SK-N-SH (cell line): ENCODE measurements around the gene ACACB. TPM values are rescaled to one million over a fixed set of nuclear protein-coding genes. Genes with fewer than 3 reads are reported as not detected.

ENCODE experiments used
- CTCF ChIA-PET: fragments of 300-600, 350-600 bp; formaldehyde crosslinking; extraction: SDS; loops from one replicate; lab custom pipeline; 2021; lab: Yijun Ruan, JAX
- POLR2A ChIA-PET: fragments of 350-600 bp; sonication (Branson Sonifier 250); formaldehyde crosslinking; extraction: SDS; loops from one replicate; lab custom pipeline; 2020; ENCODE audit warnings: antibody characterized with exemption, inconsistent platforms; lab: Yijun Ruan, JAX
- DNase-seq: peaks from one replicate; pipeline ENCODE4 v3.0.0; 2012
- H2AFZ ChIP-seq: fragments of 200-600 bp; sonication (generic); 2 replicates; pipeline ENCODE4 v1.8.1; 2016; ENCODE audit warnings: antibody characterized with exemption, mild to moderate bottlenecking, low read depth
- H3F3A ChIP-seq: fragments of 200-600 bp; sonication (generic); replicated peaks from 2 replicates; pipeline ENCODE3; 2016; ENCODE audit warnings: antibody characterized with exemption, mild to moderate bottlenecking; ENCODE audit not compliant: insufficient read depth
- H3K27ac ChIP-seq, 2 experiments: fragments of 200-500 bp in 1 of 2; fragments of 200-600 bp in 1 of 2; sonication (Bioruptor generic) in 1 of 2; sonication (generic), shearing (Covaris generic) in 1 of 2; 2 replicates each; pipeline versions ENCODE4 v1.5.1 to v1.6.1; 2014 to 2016; ENCODE audit warnings: low read depth in 2 of 2, inconsistent platforms in 1 of 2, low read length in 1 of 2, mild to moderate bottlenecking in 1 of 2, mixed read lengths in 1 of 2
- H3K27me3 ChIP-seq: fragments of 200-600 bp; sonication (generic), shearing (Covaris generic); 2 replicates; pipeline ENCODE4 v1.6.1; 2016; ENCODE audit warnings: mixed run types; ENCODE audit not compliant: insufficient read depth
- H3K36me3 ChIP-seq, 2 experiments: fragments of 200-500 bp in 1 of 2; fragments of 200-600 bp in 1 of 2; sonication (Bioruptor generic) in 1 of 2; sonication (generic) in 1 of 2; replicated peaks in 1 of 2; 2 replicates each; pipeline versions ENCODE3 to v1.5.1; 2014 to 2016; ENCODE audit warnings: low read length in 1 of 2, mild to moderate bottlenecking in 1 of 2; ENCODE audit not compliant: insufficient read depth in 2 of 2, control insufficient read depth in 1 of 2
- H3K4me1 ChIP-seq, 2 experiments: fragments of 200-500 bp in 1 of 2; fragments of 200-600 bp in 1 of 2; sonication (Bioruptor generic) in 1 of 2; sonication (generic), shearing (Covaris generic) in 1 of 2; 2 replicates each; pipeline versions ENCODE4 v1.5.1 to v1.6.1; 2014 to 2016; ENCODE audit warnings: low read depth in 1 of 2, low read length in 1 of 2, mixed run types in 1 of 2; ENCODE audit not compliant: insufficient read depth in 2 of 2, control insufficient read depth in 1 of 2
- H3K4me2 ChIP-seq: fragments of 200-600 bp; sonication (generic), shearing (Covaris generic); 2 replicates; pipeline ENCODE4 v1.6.1; 2017; ENCODE audit warnings: mixed run types
- H3K4me3 ChIP-seq, 2 experiments: fragments of 200-500 bp in 1 of 2; fragments of 200-600 bp in 1 of 2; sonication (Bioruptor generic) in 1 of 2; sonication (generic), shearing (Covaris generic) in 1 of 2; 2 replicates each; pipeline versions ENCODE4 v1.5.1 to v1.8.1; 2014 to 2016; ENCODE audit warnings: low read depth in 2 of 2, inconsistent platforms in 1 of 2, low read length in 1 of 2, mild to moderate bottlenecking in 1 of 2, mixed read lengths in 1 of 2, moderate library complexity in 1 of 2
- H3K79me2 ChIP-seq: fragments of 200-600 bp; sonication (generic); 2 replicates; pipeline ENCODE4 v1.8.1; 2017; ENCODE audit warnings: mild to moderate bottlenecking; ENCODE audit not compliant: insufficient read depth
- H3K9ac ChIP-seq: fragments of 200-600 bp; sonication (generic); 2 replicates; pipeline ENCODE4 v1.6.1; 2017; ENCODE audit warnings: mixed run types
- H3K9me2 ChIP-seq: fragments of 200-600 bp; sonication (generic); 2 replicates; pipeline ENCODE4 v1.6.1; 2017; ENCODE audit warnings: mixed run types
- H3K9me3 ChIP-seq: fragments of 200-600 bp; sonication (generic); 2 replicates; pipeline ENCODE4 v1.6.1; 2017; ENCODE audit warnings: mixed run types, mild to moderate bottlenecking, moderate library complexity
- H4K20me1 ChIP-seq: fragments of 200-600 bp; sonication (generic); 2 replicates; pipeline ENCODE4 v1.6.1; 2017; ENCODE audit warnings: mild to moderate bottlenecking, mixed run types; ENCODE audit not compliant: insufficient read depth
- CHD2 ChIP-seq: fragments of 150-350 bp; IDR thresholded peaks from 2 replicates; pipeline ENCODE4 v1.6.1; 2018; ENCODE audit warnings: low read length; ENCODE audit not compliant: partially characterized antibody
- CTCF ChIP-seq: fragments of 200-600 bp; sonication (generic); IDR thresholded peaks from 2 replicates; pipeline ENCODE4 v1.6.1; 2017; ENCODE audit warnings: antibody characterized with exemption, mild to moderate bottlenecking, moderate library complexity
- FOXJ3 ChIP-seq: sonication (generic); formaldehyde crosslinking; IDR thresholded peaks from 2 replicates; pipeline ENCODE4 v1.5.1; 2020; ENCODE audit warnings: mild to moderate bottlenecking, missing genetic modification reagents
- GATA2 ChIP-seq: sonication (generic); formaldehyde crosslinking; IDR thresholded peaks from 2 replicates; pipeline ENCODE4 v1.5.0; 2020; ENCODE audit warnings: mild to moderate bottlenecking, missing genetic modification reagents
- JUND ChIP-seq: IDR thresholded peaks from 2 replicates; pipeline ENCODE4 v1.4.0; 2012
- MAX ChIP-seq: IDR thresholded peaks from 2 replicates; pipeline ENCODE4 v1.4.0; 2012; ENCODE audit warnings: low read depth
- MXI1 ChIP-seq: IDR thresholded peaks from 2 replicates; pipeline ENCODE4 v1.6.1; 2012; ENCODE audit warnings: mild to moderate bottlenecking, low read depth, low read length, improper control_type of control experiment
- PBX3 ChIP-seq: IDR thresholded peaks from 2 replicates; pipeline ENCODE4; 2012
- RCOR1 ChIP-seq: fragments of 150-350 bp; IDR thresholded peaks from 2 replicates; pipeline ENCODE4 v1.6.1; 2017; ENCODE audit warnings: antibody characterized with exemption, low read length
- REST ChIP-seq: IDR thresholded peaks from 2 replicates; pipeline ENCODE4 v1.6.1; 2012; ENCODE audit warnings: mild to moderate bottlenecking, low read depth, low read length, moderate library complexity
- RFX5 ChIP-seq: IDR thresholded peaks from 2 replicates; pipeline ENCODE4 v1.6.1; 2012; ENCODE audit warnings: mild to moderate bottlenecking, improper control_type of control experiment, low read length
- TAF1 ChIP-seq: IDR thresholded peaks from 2 replicates; pipeline ENCODE4 v1.6.1; 2012; ENCODE audit warnings: low read depth, mild to moderate bottlenecking, low read length, moderate library complexity, borderline replicate concordance
- TCF12 ChIP-seq: IDR thresholded peaks from 2 replicates; pipeline ENCODE4 v1.4.0; 2012
- TEAD4 ChIP-seq: IDR thresholded peaks from 2 replicates; pipeline ENCODE4 v1.4.0; 2012; ENCODE audit warnings: mild to moderate bottlenecking, borderline replicate concordance; ENCODE audit not compliant: insufficient read depth
- USF1 ChIP-seq: IDR thresholded peaks from 2 replicates; pipeline ENCODE4 v1.4.0; 2012; ENCODE audit warnings: low read depth, borderline replicate concordance
- WGBS: methylation state at CpG from one replicate; pipeline ENCODE4 v1.1.6; 2017; ENCODE audit warnings: low lambda C conversion rate; 5-methylcytosine and 5-hydroxymethylcytosine counted together
- polyA plus RNA-seq, 3 experiments: library from polyadenylated mRNA; depleted of rRNA; stranded (reverse); fragments of >200 nt; gene quantifications; 2 replicates each; pipeline ENCODE4 v1.2.3, GENCODE V29; 2012

Gene ACACB
- polyA plus RNA-seq, 1 of the 3 experiments (the other 2 are of a cell fraction), result 6.1 TPM

- no peaks in the 10 kb centered on the region; a peak in 1 of 4 replicates for H3K4me1 ChIP-seq
- peak; percentile 30 for DNase-seq
- H2AFZ ChIP-seq, result no peak overlapping the region
- ChIA-PET CTCF (interaction anchor here (0.6 to 0.7 kb wide), 2 partner anchors 172 to 304 kb away, joined by 3 to 5 read pairs; no protein-coding TSS in a partner anchor), POLR2A (no interaction called here)
- H3K4me2 ChIP-seq, result no peak overlapping the region
- no peaks in the 10 kb centered on the region for H3K9me2 ChIP-seq
- no peak overlapping the region for H3K27ac ChIP-seq
- H3K9me3 ChIP-seq, result no peaks in the 10 kb centered on the region
- no peaks in the 10 kb centered on the region for H3K79me2 ChIP-seq
- no peaks in the 10 kb centered on the region for H3K27me3 ChIP-seq
- no peaks in the 10 kb centered on the region for H3F3A ChIP-seq
- H3K36me3 ChIP-seq, result peaks cover 2 to 3% of the 10 kb centered on the region in 2 experiments
- 81% methylated on average over 9 of the region's 10 CpGs for WGBS
- H4K20me1 ChIP-seq, result no peaks in the 10 kb centered on the region
- H3K9ac ChIP-seq, result no peak overlapping the region
- no peak overlapping the region for H3K4me3 ChIP-seq
- TF ChIP-seq JUND (no peak), CHD2 (no peak), TEAD4 (no peak), FOXJ3 (CRISPR knock-in tag) (no peak), RCOR1 (no peak), RFX5 (no peak), MAX (no peak), MXI1 (no peak), GATA2 (no peak), TAF1 (no peak), CTCF (no peak), REST (no peak), TCF12 (no peak), USF1 (no peak), PBX3 (no peak)
These were observed 105.0 kb downstream of the ACACB start for GRCh38 chr12:109221277-109221931.
